Islet of Langerhans (tissue), 1 donor: ENCODE results near the gene CCL22.
"Not testable (repeated sequence)": the region's sequence is repeated elsewhere in the genome, so short reads cannot be mapped to it uniquely, and the experiment has no call there.

Experiments used
- FAIRE-seq: peaks from one replicate; lab custom pipeline; 2011; peaks lifted over from hg19 to GRCh38; lab: Jason Lieb, UNC

The CCL22 gene

GRCh38 chr16:57347858-57348257 is 10.7 kb upstream of the CCL22 start:
- no peak for FAIRE-seq

- no peak for FAIRE-seq
Observed at GRCh38 chr16:57348327-57348726, 10.3 kb upstream of the CCL22 start.

GRCh38 chr16:57349212-57350031 is 9.2 kb upstream of the CCL22 start:
- no peak for FAIRE-seq

- FAIRE-seq = no peak
Observed at GRCh38 chr16:57352636-57353047, 5.9 kb upstream of the CCL22 start.

GRCh38 chr16:57354311-57354710 is 4.3 kb upstream of the CCL22 start:
- FAIRE-seq = no peak

- no peak for FAIRE-seq
Observed at GRCh38 chr16:57355898-57356414, 2.6 kb upstream of the CCL22 start.

- no peak for FAIRE-seq
Observed at GRCh38 chr16:57356547-57356946, 2.0 kb upstream of the CCL22 start.

- FAIRE-seq = no peak
Observed at GRCh38 chr16:57357330-57358085, 1.1 kb upstream of the CCL22 start.

- no peak for FAIRE-seq
Observed at GRCh38 chr16:57358086-57358420, 530 bp upstream of the CCL22 start.

- FAIRE-seq = no peak
Observed at GRCh38 chr16:57360321-57360935, 1.8 kb downstream of the CCL22 start.

GRCh38 chr16:57361404-57361803 is 2.8 kb downstream of the CCL22 start:
- no peak for FAIRE-seq

- no peak for FAIRE-seq
Observed at GRCh38 chr16:57364143-57364542, 5.6 kb downstream of the CCL22 start.

- FAIRE-seq = no peak
Observed at GRCh38 chr16:57366544-57367040, 8.0 kb downstream of the CCL22 start.

- no peak for FAIRE-seq
Observed at GRCh38 chr16:57367116-57367752, 8.7 kb downstream of the CCL22 start.

GRCh38 chr16:57371494-57372371 is 13.2 kb downstream of the CCL22 start:
- no peak for FAIRE-seq

GRCh38 chr16:57372372-57373116 is 14.0 kb downstream of the CCL22 start, which contains the start of gene CX3CL1:
Gene CX3CL1, plus strand, starts transcription at chr16:57372490. Its CDS starts 79 bp downstream, at chr16:57372569.
- FAIRE-seq = no peak

GRCh38 chr16:57373117-57373947 is 14.7 kb downstream of the CCL22 start:
- FAIRE-seq = no peak

- FAIRE-seq = no peak
Observed at GRCh38 chr16:57374067-57374534, 15.5 kb downstream of the CCL22 start.

- FAIRE-seq = not testable (repeated sequence)
Observed at GRCh38 chr16:57374925-57375465, 16.4 kb downstream of the CCL22 start.
